T-helper 1 cell treated with Interleukin-12 subunit alpha and Interleukin-12 subunit beta and Interleukin-4 antibody, amounts not matched to agents 30 ng/mL and 1 ng/mL, for 36 hours (primary cell): ENCODE measurements around the gene TNFRSF25. TPM values are rescaled to one million over a fixed set of nuclear protein-coding genes. Genes with fewer than 3 reads are reported as not detected.

Experiments used
- intact Hi-C: fragments of 100-400 bp; cut with micrococcal nuclease; formaldehyde crosslinking; loops from one replicate; pipeline ENCODE4 v1.15.1; 2024
- total RNA-seq: library from RNA; stranded (reverse); gene quantifications from 2 replicates; pipeline ENCODE4 v1.2.3, GENCODE V29; 2022

TNFRSF25 gene
- total RNA-seq, 1 donor from 2014 or later, result 172 TPM

DNA sequence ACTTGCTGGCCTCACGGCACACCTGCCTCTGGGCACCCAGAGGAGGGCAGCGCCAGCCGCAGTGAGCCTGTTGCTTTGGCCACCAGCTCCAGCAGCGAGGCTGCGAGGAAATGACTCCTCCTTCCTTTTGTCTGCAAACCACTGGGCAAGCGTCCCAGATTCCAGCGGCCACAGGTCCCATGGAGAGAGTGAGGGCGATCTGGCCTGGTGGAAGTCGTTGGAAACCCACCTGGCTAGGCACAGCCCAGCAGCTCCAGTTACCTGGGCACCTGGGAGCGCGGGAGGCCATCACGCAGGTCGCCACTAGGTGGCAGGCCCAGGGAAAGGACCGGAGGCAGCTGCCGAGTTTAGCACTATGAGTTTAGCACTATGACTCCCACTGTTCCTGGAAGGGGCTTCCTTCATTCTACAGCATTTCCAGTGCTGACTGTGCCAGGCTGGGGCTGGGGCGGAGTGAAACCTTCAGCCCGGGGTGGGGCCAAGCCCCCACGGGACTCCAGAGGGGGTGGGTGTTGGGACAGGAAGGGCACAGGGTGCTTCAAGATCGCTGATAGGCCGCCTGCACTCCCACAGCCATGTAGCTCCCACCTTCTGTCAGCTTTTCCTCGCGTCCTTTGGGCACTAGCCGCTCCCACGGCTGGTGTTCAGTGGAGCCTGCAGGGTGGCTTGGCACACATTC is 42.5 kb downstream of the TNFRSF25 start:
- intact Hi-C loops, result loop anchor here (1.0 kb wide), 4 partner anchors 15 to 67 kb away; no protein-coding TSS in a partner anchor

GRCh38 chr1:6421266-6421665 is 44.7 kb downstream of the TNFRSF25 start:
- intact Hi-C loops, result loop anchor here (2.0 kb wide), 1 partner anchor 28 kb away; the partner anchor contains the start of gene ACOT7

- intact Hi-C loops, result loop anchor here (2.0 kb wide), 1 partner anchor 28 kb away; the partner anchor contains the start of gene ACOT7
Measured at GRCh38 chr1:6420454-6421042, 45.4 kb downstream of the TNFRSF25 start.

DNA sequence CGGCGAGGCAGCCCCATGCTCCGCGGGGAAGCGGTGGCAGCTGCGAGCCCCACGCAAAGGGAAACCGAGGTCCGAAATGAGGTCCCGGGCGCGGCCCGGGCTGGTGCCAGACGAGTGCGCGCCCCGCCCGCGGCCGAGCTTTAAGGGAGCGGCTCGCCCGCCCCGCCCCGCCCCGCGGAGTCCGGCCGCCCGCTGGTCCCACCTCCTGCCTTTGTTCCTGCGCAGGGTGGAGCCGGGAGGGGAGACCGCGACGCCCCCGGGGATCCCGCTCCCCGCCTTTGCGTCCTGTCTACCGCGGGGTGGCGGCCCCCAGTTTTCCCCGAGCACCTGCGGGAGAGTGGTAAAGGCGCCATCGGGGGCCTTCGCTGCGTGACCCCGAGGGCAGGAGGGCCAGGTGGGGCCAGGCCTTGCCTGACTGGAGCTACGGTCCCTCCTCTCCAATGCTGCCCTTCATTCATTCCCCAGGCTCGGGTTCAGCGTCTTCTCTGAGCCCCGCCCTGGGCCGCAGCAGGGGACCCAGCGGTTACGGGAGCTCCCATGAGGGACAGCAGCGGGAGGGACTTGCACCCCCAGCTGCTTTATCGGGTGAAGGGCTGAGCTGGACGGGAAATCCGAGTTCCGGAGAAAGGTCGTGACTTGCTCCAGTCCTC is 46.0 kb downstream of the TNFRSF25 start, which contains the start of gene HES2:
HES2 (minus strand) TSS at position 116 of the 650 bp plus-strand sequence; CDS start at position 17, 99 bp downstream.
- intact Hi-C loops, result loop anchor here (1.0 to 2.0 kb wide), 3 partner anchors 20 to 40 kb away; partner anchors contain the start of gene ACOT7

GRCh38 chr1:6419397-6419803 is 46.6 kb downstream of the TNFRSF25 start:
- intact Hi-C loops, result loop anchor here (1.0 kb wide), 2 partner anchors 21 to 41 kb away; no protein-coding TSS in a partner anchor

- intact Hi-C loops, result loop anchor here (1.0 kb wide), 2 partner anchors 21 to 41 kb away; no protein-coding TSS in a partner anchor
Measured at GRCh38 chr1:6418668-6419396, 47.1 kb downstream of the TNFRSF25 start.

- intact Hi-C loops, result no loop called here
Measured at GRCh38 chr1:6417961-6418667, 47.9 kb downstream of the TNFRSF25 start.

GRCh38 chr1:6416906-6417305 is 49.1 kb downstream of the TNFRSF25 start:
- intact Hi-C loops, result no loop called here

DNA sequence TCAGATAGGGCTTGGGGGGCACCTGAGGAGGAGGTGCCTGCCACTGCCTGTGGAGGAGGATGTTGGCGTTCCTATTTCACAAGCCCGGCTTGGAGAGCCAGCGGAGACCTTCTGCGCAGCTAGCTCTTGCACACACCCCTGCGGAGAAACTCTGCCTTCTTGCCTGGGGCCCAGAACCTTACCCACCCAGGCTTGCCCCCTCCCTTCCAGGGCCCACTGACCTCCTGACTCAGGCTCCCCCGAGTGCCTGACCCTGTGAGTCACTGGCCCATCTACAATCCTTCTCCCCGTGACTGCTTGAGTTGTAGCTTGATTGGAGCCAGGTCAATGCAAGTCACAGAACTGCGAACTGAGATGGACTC is 49.7 kb downstream of the TNFRSF25 start:
- intact Hi-C loops, result no loop called here

GRCh38 chr1:6414881-6415626 is 50.9 kb downstream of the TNFRSF25 start:
- intact Hi-C loops, result no loop called here

DNA sequence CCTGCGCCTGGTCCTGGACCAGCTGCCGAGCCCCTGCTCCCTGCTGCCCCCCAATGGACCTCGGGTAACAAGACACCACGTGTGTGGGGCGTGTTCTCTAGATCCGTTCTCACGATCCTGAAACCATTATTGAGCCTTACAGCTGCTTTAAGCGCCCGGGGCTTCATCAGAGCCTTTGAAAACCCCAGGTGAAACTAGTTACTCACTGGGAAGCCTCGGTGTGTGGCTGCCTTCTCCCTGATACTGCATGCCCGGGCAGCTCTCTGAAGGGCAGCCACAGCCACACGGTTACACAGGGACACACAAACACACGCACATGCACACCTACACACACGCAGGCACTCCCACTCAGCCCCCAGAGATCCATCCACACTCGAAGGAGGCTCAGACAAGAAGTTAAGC is 51.5 kb downstream of the TNFRSF25 start:
- intact Hi-C loops, result no loop called here

- intact Hi-C loops, result no loop called here
Measured at GRCh38 chr1:6412896-6413295, 53.1 kb downstream of the TNFRSF25 start.

Other genes starting within 250 kb of the TNFRSF25 start
- 53.7 and 55.0 TPM in 2 replicates for gene ICMT, start 230.2 kb downstream of the TNFRSF25 start, total RNA-seq
- gene HES3, start 222.0 kb downstream of the TNFRSF25 start, total RNA-seq, result not detected in 2 replicates
- 2.6 and 3.1 TPM in 2 replicates for gene GPR153, start 205.1 kb downstream of the TNFRSF25 start, total RNA-seq
- gene ACOT7, start 72.4 kb downstream of the TNFRSF25 start, total RNA-seq, result 72.3 and 76.9 TPM in 2 replicates
- gene HES2, start 46.3 kb downstream of the TNFRSF25 start, total RNA-seq, result 0.63 and 1.1 TPM in 2 replicates
- 1.1 TPM in 2 replicates for gene ESPN, start 41.4 kb downstream of the TNFRSF25 start, total RNA-seq
- gene PLEKHG5, start 25.5 kb upstream of the TNFRSF25 start, total RNA-seq, result 1.8 and 2.0 TPM in 2 replicates
- gene NOL9, start 88.3 kb upstream of the TNFRSF25 start, total RNA-seq, result 53.8 and 54.5 TPM in 2 replicates
- not detected in 2 replicates for gene TAS1R1, start 89.1 kb upstream of the TNFRSF25 start, total RNA-seq
- gene ZBTB48, start 113.8 kb upstream of the TNFRSF25 start, total RNA-seq, result 43.3 and 46.6 TPM in 2 replicates
- gene KLHL21, start 136.7 kb upstream of the TNFRSF25 start, total RNA-seq, result 26.0 and 28.1 TPM in 2 replicates
- 12.2 and 13.8 TPM in 2 replicates for gene PHF13, start 147.6 kb upstream of the TNFRSF25 start, total RNA-seq
- gene THAP3, start 158.7 kb upstream of the TNFRSF25 start, total RNA-seq, result 20.0 and 23.9 TPM in 2 replicates
- 51.6 and 52.0 TPM in 2 replicates for gene DNAJC11, start 235.6 kb upstream of the TNFRSF25 start, total RNA-seq